ENCODE measurements around the gene WDSUB1. TPM values are rescaled to one million over a fixed set of nuclear protein-coding genes. Genes with fewer than 3 reads are reported as not detected.

The WDSUB1 gene
- total RNA-seq, 1 experiment from 2014 or later: 7.7 TPM

DNA sequence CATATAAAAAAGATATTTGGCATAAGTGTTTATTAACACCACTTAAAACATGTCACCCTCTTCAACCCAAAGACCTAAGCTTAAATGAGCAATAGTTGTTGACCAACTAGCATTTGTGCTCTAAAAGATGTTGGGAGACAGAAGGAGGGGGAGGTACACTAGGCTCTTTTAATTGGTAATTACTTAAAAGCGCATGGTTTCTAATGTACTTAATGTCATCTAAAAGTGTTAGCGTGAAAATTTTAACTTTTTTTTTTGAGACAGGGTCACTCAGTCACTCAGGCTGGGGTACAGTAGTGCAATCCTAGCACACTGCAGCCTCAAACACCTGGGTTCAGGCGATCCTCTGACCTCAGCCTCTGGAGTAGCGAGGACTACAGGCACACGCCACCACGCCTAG, 5.5 kb downstream of the WDSUB1 start:
- ChIA-PET CTCF (no interaction called here), POLR2A (interaction anchor here (0.7 kb wide), 1 partner anchor 48 kb away, joined by 3 read pairs; no protein-coding TSS in a partner anchor)
- TF ChIP-seq, protein P1, sequence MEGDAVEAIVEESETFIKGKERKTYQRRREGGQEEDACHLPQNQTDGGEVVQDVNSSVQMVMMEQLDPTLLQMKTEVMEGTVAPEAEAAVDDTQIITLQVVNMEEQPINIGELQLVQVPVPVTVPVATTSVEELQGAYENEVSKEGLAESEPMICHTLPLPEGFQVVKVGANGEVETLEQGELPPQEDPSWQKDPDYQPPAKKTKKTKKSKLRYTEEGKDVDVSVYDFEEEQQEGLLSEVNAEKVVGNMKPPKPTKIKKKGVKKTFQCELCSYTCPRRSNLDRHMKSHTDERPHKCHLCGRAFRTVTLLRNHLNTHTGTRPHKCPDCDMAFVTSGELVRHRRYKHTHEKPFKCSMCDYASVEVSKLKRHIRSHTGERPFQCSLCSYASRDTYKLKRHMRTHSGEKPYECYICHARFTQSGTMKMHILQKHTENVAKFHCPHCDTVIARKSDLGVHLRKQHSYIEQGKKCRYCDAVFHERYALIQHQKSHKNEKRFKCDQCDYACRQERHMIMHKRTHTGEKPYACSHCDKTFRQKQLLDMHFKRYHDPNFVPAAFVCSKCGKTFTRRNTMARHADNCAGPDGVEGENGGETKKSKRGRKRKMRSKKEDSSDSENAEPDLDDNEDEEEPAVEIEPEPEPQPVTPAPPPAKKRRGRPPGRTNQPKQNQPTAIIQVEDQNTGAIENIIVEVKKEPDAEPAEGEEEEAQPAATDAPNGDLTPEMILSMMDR (IDR thresholded peaks at IDR 0.05): no peak
- TF ChIP-seq POLR2AphosphoS5 (IDR thresholded peaks at IDR 0.05; ENCODE audit: low read depth, low read length) (no peak), SIN3A (IDR thresholded peaks at IDR 0.05; ENCODE audit: borderline replicate concordance, insufficient read depth, low read depth, low read length) (no peak), TCF7L2 (IDR thresholded peaks at IDR 0.05; ENCODE audit: low read depth, low read length) (no peak)
- TF ChIP-seq, protein P2, sequence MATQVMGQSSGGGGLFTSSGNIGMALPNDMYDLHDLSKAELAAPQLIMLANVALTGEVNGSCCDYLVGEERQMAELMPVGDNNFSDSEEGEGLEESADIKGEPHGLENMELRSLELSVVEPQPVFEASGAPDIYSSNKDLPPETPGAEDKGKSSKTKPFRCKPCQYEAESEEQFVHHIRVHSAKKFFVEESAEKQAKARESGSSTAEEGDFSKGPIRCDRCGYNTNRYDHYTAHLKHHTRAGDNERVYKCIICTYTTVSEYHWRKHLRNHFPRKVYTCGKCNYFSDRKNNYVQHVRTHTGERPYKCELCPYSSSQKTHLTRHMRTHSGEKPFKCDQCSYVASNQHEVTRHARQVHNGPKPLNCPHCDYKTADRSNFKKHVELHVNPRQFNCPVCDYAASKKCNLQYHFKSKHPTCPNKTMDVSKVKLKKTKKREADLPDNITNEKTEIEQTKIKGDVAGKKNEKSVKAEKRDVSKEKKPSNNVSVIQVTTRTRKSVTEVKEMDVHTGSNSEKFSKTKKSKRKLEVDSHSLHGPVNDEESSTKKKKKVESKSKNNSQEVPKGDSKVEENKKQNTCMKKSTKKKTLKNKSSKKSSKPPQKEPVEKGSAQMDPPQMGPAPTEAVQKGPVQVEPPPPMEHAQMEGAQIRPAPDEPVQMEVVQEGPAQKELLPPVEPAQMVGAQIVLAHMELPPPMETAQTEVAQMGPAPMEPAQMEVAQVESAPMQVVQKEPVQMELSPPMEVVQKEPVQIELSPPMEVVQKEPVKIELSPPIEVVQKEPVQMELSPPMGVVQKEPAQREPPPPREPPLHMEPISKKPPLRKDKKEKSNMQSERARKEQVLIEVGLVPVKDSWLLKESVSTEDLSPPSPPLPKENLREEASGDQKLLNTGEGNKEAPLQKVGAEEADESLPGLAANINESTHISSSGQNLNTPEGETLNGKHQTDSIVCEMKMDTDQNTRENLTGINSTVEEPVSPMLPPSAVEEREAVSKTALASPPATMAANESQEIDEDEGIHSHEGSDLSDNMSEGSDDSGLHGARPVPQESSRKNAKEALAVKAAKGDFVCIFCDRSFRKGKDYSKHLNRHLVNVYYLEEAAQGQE (IDR thresholded peaks at IDR 0.05; ENCODE audit: insufficient read depth in 1 of 2, low read depth in 2 of 2, low read length in 1 of 2): no peak
- H3K4me3 ChIP-seq (ENCODE audit: low read depth in 2 of 2, low read length in 2 of 2): no peak overlapping the region
- in situ Hi-C loops (cut with HindIII; ENCODE audit: low pct_unique_long_range_greater_than_20kb, low sequenced_read_pairs): no loop called here
- no peaks in the 10 kb centered on the region for H3K27me3 ChIP-seq (ENCODE audit: control insufficient read depth, insufficient read depth, low read length)
- H3K36me3 ChIP-seq (ENCODE audit: control insufficient read depth, insufficient read depth, low read length): no peaks in the 10 kb centered on the region; the same call in 1 of the 2 replicates
- H3K4me1 ChIP-seq (ENCODE audit: control insufficient read depth, insufficient read depth, low read length): peaks cover 10% of the 10 kb centered on the region
- DNase-seq (ENCODE audit: low read depth, low spot score): no peak
- intact Hi-C loops (cut with micrococcal nuclease; ENCODE audit: unreplicated experiment): no loop called here
- no TSS peak for BruUV-seq (replicated peaks)
- H3K27ac ChIP-seq (ENCODE audit: low read length): no peak overlapping the region
- no peak for ATAC-seq
- H3K9me3 ChIP-seq (ENCODE audit: control insufficient read depth, insufficient read depth, low read depth, low read length): no peaks in the 10 kb centered on the region

DNA sequence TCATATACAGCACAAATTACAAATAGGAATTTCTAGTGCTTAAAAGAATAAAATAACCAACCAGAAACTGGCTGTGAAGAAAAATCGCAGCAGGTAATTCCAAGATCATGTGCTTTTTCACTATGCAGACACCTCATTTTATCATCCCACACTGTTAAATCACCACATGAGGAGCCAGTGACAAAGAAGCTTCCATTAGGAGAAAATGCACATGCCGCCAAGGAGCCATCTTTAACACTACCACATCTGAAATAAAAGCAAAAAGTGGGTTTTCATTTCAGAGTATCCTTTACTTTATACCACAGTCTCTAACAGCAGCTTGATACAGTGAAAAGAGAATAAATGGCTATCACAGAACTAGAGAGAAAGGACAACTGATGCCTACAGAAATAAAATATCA, 6.8 kb downstream of the WDSUB1 start:
- ChIA-PET CTCF (no interaction called here), POLR2A (no interaction called here)
- TF ChIP-seq, protein P2 (IDR thresholded peaks at IDR 0.05; ENCODE audit: insufficient read depth in 1 of 2, low read depth in 2 of 2, low read length in 1 of 2): no peak
- TF ChIP-seq SIN3A (IDR thresholded peaks at IDR 0.05; ENCODE audit: borderline replicate concordance, insufficient read depth, low read depth, low read length) (no peak), POLR2AphosphoS5 (IDR thresholded peaks at IDR 0.05; ENCODE audit: low read depth, low read length) (no peak)
- Histone ChIP-seq H3K27me3 (ENCODE audit: control insufficient read depth, insufficient read depth, low read length) (no peaks in the 10 kb centered on the region), H3K27ac (ENCODE audit: low read length) (no peak overlapping the region), H3K4me3 (ENCODE audit: low read depth in 2 of 2, low read length in 2 of 2) (no peak overlapping the region), H3K36me3 (ENCODE audit: control insufficient read depth, insufficient read depth, low read length) (no peaks in the 10 kb centered on the region; the same call in 1 of the 2 replicates), H3K9me3 (ENCODE audit: control insufficient read depth, insufficient read depth, low read depth, low read length) (no peaks in the 10 kb centered on the region), H3K4me1 (ENCODE audit: control insufficient read depth, insufficient read depth, low read length) (peaks cover 3% of the 10 kb centered on the region)
- in situ Hi-C loops (cut with HindIII; ENCODE audit: low pct_unique_long_range_greater_than_20kb, low sequenced_read_pairs) (no loop called here), intact Hi-C loops (cut with micrococcal nuclease; ENCODE audit: unreplicated experiment) (no loop called here)
- ATAC-seq (no peak), DNase-seq (ENCODE audit: low read depth, low spot score) (no peak)
- BruUV-seq (replicated peaks): no TSS peak
